ENCODE measurements around the gene AFAP1L2.

Gene AFAP1L2

GRCh38 chr10:114283535-114284234, 120.6 kb downstream of the AFAP1L2 start:
- no peak for DNase-seq

- no peak for DNase-seq
Observed at GRCh38 chr10:114283091-114283490, 121.2 kb downstream of the AFAP1L2 start.

- DNase-seq = no peak
Observed at GRCh38 chr10:114282526-114282925, 121.8 kb downstream of the AFAP1L2 start.

GRCh38 chr10:114281461-114281860, 122.8 kb downstream of the AFAP1L2 start:
- no peak for DNase-seq

- no peak for DNase-seq
Observed at GRCh38 chr10:114281006-114281405, 123.3 kb downstream of the AFAP1L2 start.

- DNase-seq = no peak
Observed at GRCh38 chr10:114279901-114280644, 124.2 kb downstream of the AFAP1L2 start.

GRCh38 chr10:114279289-114279688, 125.0 kb downstream of the AFAP1L2 start:
- DNase-seq = no peak

- DNase-seq = no peak
Observed at GRCh38 chr10:114278884-114279191, 125.5 kb downstream of the AFAP1L2 start.

- no peak for DNase-seq
Observed at GRCh38 chr10:114278140-114278883, 126.0 kb downstream of the AFAP1L2 start.

- no peak for DNase-seq
Observed at GRCh38 chr10:114276671-114277070, 127.6 kb downstream of the AFAP1L2 start.

- DNase-seq = no peak
Observed at GRCh38 chr10:114276066-114276465, 128.2 kb downstream of the AFAP1L2 start.

- DNase-seq = no peak
Observed at GRCh38 chr10:114274616-114275453, 129.5 kb downstream of the AFAP1L2 start.

- no peak for DNase-seq
Observed at GRCh38 chr10:114273910-114274309, 130.4 kb downstream of the AFAP1L2 start.

GRCh38 chr10:114272696-114273095, 131.6 kb downstream of the AFAP1L2 start:
- DNase-seq = no peak

- DNase-seq = no peak
Observed at GRCh38 chr10:114271779-114272167, 132.5 kb downstream of the AFAP1L2 start.

- no peak for DNase-seq
Observed at GRCh38 chr10:114271075-114271778, 133.1 kb downstream of the AFAP1L2 start.

GRCh38 chr10:114266521-114266920, 137.8 kb downstream of the AFAP1L2 start:
- DNase-seq = no peak

GRCh38 chr10:114265392-114266053, 138.8 kb downstream of the AFAP1L2 start:
- DNase-seq = no peak

GRCh38 chr10:114262496-114262895, 141.8 kb downstream of the AFAP1L2 start:
- DNase-seq = no peak

- no peak for DNase-seq
Observed at GRCh38 chr10:114261076-114261475, 143.2 kb downstream of the AFAP1L2 start.

- no peak for DNase-seq
Observed at GRCh38 chr10:114260366-114260765, 143.9 kb downstream of the AFAP1L2 start.

- DNase-seq = no peak
Observed at GRCh38 chr10:114259824-114260223, 144.5 kb downstream of the AFAP1L2 start.

Data from suppressor macrophage treated with lipopolysaccharide for 4 hours (primary cell).